ENCODE measurements around the gene SLC35F4. TPM values are rescaled to one million over a fixed set of nuclear protein-coding genes. Genes with fewer than 3 reads are reported as not detected.

SLC35F4 gene
- total and polyA plus RNA-seq, 2 experiments from 2014 or later: 0.10 TPM; not detected in 1

- Histone ChIP-seq H3K4me1 (ENCODE audit: low read depth) (no peaks in the 10 kb centered on the region), H3K27me3 (no peaks in the 10 kb centered on the region), H3K9me3 (ENCODE audit: low read depth) (no peaks in the 10 kb centered on the region), H3K4me3 (no peak overlapping the region), H3K36me3 (no peaks in the 10 kb centered on the region), H3K27ac (no peak overlapping the region)
- TF ChIP-seq CTCF (IDR thresholded peaks at IDR 0.05; ENCODE audit: low read depth, low read length): no peak
- DNase-seq (ENCODE audit: low read depth in 1 of 2, low spot score in 1 of 2): peak in 1 of 2 donors; percentile 68
These were observed 32.6 kb downstream of the SLC35F4 start for GRCh38 chr14:57833323-57833722.

GRCh38 chr14:57831981-57832380 is 33.9 kb downstream of the SLC35F4 start:
- no peak for TF ChIP-seq CTCF (IDR thresholded peaks at IDR 0.05; ENCODE audit: low read depth, low read length)
- Histone ChIP-seq H3K4me1 (ENCODE audit: low read depth) (no peaks in the 10 kb centered on the region), H3K4me3 (no peak overlapping the region), H3K27ac (no peak overlapping the region), H3K9me3 (ENCODE audit: low read depth) (no peaks in the 10 kb centered on the region), H3K36me3 (no peaks in the 10 kb centered on the region), H3K27me3 (no peaks in the 10 kb centered on the region)
- DNase-seq (ENCODE audit: low read depth in 1 of 2, low spot score in 1 of 2): peak in 1 of 2 donors; percentile 23

- Histone ChIP-seq H3K9me3 (ENCODE audit: low read depth) (no peaks in the 10 kb centered on the region), H3K27me3 (no peaks in the 10 kb centered on the region), H3K27ac (no peak overlapping the region), H3K36me3 (no peaks in the 10 kb centered on the region), H3K4me3 (no peak overlapping the region), H3K4me1 (ENCODE audit: low read depth) (no peaks in the 10 kb centered on the region)
- no peak for DNase-seq (ENCODE audit: low read depth in 1 of 2, low spot score in 1 of 2)
- no peak for TF ChIP-seq CTCF (IDR thresholded peaks at IDR 0.05; ENCODE audit: low read depth, low read length)
These were observed 37.2 kb downstream of the SLC35F4 start for GRCh38 chr14:57828713-57829112.

GRCh38 chr14:57823015-57823660 is 42.8 kb downstream of the SLC35F4 start:
- H3K27me3 ChIP-seq: no peaks in the 10 kb centered on the region
- no peaks in the 10 kb centered on the region for H3K36me3 ChIP-seq
- H3K9me3 ChIP-seq (ENCODE audit: low read depth): no peaks in the 10 kb centered on the region
- no peak for DNase-seq (ENCODE audit: low read depth in 1 of 2, low spot score in 1 of 2)
- no peak overlapping the region for H3K27ac ChIP-seq
- TF ChIP-seq CTCF (IDR thresholded peaks at IDR 0.05; ENCODE audit: low read depth, low read length): no peak
- no peak overlapping the region for H3K4me3 ChIP-seq
- H3K4me1 ChIP-seq (ENCODE audit: low read depth): no peaks in the 10 kb centered on the region

DNA sequence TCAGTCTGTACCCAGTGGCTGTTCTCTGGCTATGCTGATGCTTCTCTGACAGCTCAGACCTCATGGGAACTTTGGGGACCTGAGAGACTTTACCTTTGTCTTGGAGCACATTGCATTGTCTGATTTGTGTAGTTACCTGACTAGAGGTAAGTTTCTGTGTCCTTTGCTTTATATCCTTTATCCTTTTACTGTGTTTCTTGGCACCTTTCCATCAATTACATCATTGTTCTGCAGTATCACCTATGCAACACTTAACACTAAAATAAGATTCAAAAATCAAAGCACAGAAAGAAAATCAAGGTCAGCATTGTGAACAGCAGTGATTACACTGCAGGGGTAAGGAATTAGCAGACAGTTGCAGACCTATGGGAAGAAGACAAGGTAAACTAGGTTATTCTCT is 43.8 kb downstream of the SLC35F4 start:
- Histone ChIP-seq H3K27ac (no peak overlapping the region), H3K9me3 (ENCODE audit: low read depth) (no peaks in the 10 kb centered on the region), H3K27me3 (no peaks in the 10 kb centered on the region), H3K4me3 (no peak overlapping the region), H3K4me1 (ENCODE audit: low read depth) (no peaks in the 10 kb centered on the region), H3K36me3 (no peaks in the 10 kb centered on the region)
- no peak for DNase-seq (ENCODE audit: low read depth in 1 of 2, low spot score in 1 of 2)
- no peak for TF ChIP-seq CTCF (IDR thresholded peaks at IDR 0.05; ENCODE audit: low read depth, low read length)
